Hematopoietic multipotent progenitor cell treated with erythropoietin and hydrocortisone succinate and interleukin-3 and kit ligand, for 4 days (in vitro differentiated cells): ENCODE data around the gene OBSL1.
A peak's percentile ranks its signal among the peaks of the same experiment; 100 is the strongest.

Experiments
- DNase-seq: peaks from one replicate; pipeline ENCODE4 v3.0.0-alpha.2; 2015

Gene OBSL1

GRCh38 chr2:219565130-219566080, 5.9 kb downstream of the OBSL1 start:
- no peak for DNase-seq

GRCh38 chr2:219563271-219563928, 7.9 kb downstream of the OBSL1 start:
- DNase-seq: no peak

- DNase-seq: no peak
These were observed 9.0 kb downstream of the OBSL1 start for GRCh38 chr2:219562049-219563020.

- DNase-seq: no peak
These were observed 9.9 kb downstream of the OBSL1 start for GRCh38 chr2:219561179-219562048.

- DNase-seq: no peak
These were observed 10.5 kb downstream of the OBSL1 start for GRCh38 chr2:219560893-219561178.

- DNase-seq: peak; percentile 37
These were observed 11.1 kb downstream of the OBSL1 start for GRCh38 chr2:219560037-219560892.

GRCh38 chr2:219559156-219559915, 12.0 kb downstream of the OBSL1 start:
- DNase-seq: no peak

- DNase-seq: no peak
These were observed 13.3 kb downstream of the OBSL1 start for GRCh38 chr2:219557791-219558785.

- DNase-seq: no peak
These were observed 14.0 kb downstream of the OBSL1 start for GRCh38 chr2:219557320-219557719.

- no peak for DNase-seq
These were observed 14.9 kb downstream of the OBSL1 start for GRCh38 chr2:219556413-219556812.

GRCh38 chr2:219555956-219556355, 15.4 kb downstream of the OBSL1 start:
- no peak for DNase-seq

GRCh38 chr2:219554350-219554749, 17.0 kb downstream of the OBSL1 start:
- no peak for DNase-seq

- DNase-seq: no peak
These were observed 17.8 kb downstream of the OBSL1 start for GRCh38 chr2:219553463-219553963.

- DNase-seq: no peak
These were observed 18.2 kb downstream of the OBSL1 start for GRCh38 chr2:219553168-219553417.

GRCh38 chr2:219552382-219553167, 18.8 kb downstream of the OBSL1 start:
- DNase-seq: peak; percentile 89

- peak; percentile 46 for DNase-seq
These were observed 19.6 kb downstream of the OBSL1 start for GRCh38 chr2:219551441-219552381.

- no peak for DNase-seq
These were observed 21.7 kb downstream of the OBSL1 start for GRCh38 chr2:219549619-219550018.
